ENCODE results near the gene GNG3.
"Not testable (repeated sequence)": the region's sequence is repeated elsewhere in the genome, so short reads cannot be mapped to it uniquely, and the experiment has no call there.

The GNG3 gene

DNA sequence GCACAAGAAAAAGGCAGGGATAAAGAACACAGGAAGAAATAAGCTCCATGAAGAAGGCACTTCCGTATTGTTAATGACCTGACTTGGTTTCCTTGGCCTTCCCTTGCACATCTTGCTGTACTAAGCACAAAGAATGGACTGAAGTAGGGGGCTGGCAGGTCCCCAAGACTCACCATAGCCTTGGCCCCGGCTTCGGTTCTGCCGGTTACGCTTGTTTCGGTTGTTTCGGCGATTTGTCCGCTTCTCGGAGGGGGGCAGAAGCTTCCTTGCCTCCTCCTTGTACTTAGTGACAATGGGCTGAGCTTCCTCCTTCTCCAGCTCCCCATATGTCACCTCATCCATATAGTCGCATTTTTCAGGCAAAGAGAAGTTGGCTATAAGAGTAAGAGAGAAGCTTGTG, 9.3 kb downstream of the GNG3 start:
- DNase-seq (ENCODE audit: low spot score): no peak

DNA sequence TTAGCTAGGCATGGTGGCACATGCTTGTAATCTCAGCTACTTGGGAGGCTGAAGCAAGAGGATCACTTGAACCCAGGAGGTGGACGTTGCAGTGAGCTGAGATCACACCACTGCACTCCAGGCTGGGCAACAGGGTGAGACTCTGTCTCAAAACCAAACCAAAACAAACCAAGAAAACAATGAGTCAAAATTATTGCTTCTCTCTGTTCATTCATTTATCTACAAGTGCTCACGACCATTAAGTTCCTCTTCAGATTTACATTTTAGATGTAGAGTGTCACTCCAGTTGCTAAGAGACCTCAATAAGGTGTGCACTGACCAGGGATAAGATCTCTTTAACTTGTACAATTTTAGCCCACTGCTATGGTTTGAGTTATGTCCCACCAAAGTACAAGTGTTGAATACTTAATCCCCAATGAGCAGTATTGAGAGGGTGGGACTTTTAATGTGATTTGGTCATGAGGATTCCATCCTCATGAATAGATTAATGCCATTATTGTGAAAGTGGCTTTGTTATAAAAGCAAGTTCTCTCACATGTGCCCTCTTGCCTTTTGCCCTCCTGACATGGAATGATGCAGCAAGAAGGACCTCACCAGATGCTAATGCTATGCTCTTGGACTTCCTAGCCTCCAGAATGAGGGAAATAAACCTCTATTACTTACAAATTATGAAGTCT, 12.0 kb downstream of the GNG3 start:
- DNase-seq (ENCODE audit: low spot score): peak; percentile 3

DNA sequence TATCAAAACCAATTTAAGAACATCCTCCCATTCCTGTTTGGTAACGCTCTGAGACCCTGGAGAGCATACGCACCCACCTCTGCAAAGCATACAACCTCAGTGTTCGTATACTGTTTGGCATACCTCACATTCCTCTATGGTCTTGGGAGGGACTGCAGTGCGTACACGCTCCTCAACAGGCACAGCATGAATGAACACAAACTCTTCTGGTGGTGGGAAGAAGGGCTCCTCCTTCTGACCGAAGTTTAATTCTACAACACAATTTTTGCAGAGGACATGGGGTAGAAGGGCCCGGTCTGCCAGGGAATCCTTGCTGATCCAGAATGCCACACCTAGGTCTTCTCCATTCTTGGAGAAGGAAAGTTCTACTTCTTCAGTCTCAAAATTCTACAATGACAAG, 14.5 kb downstream of the GNG3 start:
- peak; percentile 4 for DNase-seq (ENCODE audit: low spot score)

DNA sequence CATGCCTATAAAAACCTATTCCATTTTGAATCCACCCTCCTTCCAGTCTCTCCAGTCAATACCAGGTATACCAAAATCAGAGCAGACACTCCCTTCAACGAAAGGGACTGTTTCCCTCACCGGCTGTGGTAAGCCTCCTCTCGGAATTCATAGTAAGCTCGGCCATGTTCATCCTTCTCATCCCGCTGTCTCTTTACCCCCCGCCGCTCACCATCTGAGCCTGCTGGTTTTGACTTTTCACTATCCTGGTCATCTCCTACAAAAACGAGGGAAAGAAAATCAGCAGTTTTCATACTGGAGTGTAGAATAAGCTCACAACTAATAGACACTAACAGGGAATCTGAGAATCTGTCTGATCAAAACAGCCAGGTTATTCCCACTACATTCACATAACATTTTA, 16.7 kb downstream of the GNG3 start:
- peak; percentile 2 for DNase-seq (ENCODE audit: low spot score)

DNA sequence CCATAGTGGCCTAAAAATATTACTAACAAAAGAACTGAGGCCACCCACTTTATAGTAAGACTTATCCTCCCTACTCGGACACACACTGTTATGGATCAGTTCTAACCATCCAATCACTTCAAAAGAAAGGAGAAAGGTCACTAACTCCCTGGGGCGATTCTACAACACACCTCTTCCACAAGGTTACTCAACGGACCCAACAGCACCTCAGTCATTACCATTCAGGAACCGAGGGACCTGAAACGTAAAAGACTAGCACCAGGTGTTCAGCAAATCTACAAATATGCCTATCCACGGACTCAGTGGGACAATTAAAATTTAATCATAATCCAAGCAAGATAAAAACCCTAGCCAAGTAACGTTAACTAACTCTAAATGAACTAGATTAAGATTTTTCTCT, 18.2 kb downstream of the GNG3 start:
- DNase-seq (ENCODE audit: low spot score): peak; percentile 25

DNA sequence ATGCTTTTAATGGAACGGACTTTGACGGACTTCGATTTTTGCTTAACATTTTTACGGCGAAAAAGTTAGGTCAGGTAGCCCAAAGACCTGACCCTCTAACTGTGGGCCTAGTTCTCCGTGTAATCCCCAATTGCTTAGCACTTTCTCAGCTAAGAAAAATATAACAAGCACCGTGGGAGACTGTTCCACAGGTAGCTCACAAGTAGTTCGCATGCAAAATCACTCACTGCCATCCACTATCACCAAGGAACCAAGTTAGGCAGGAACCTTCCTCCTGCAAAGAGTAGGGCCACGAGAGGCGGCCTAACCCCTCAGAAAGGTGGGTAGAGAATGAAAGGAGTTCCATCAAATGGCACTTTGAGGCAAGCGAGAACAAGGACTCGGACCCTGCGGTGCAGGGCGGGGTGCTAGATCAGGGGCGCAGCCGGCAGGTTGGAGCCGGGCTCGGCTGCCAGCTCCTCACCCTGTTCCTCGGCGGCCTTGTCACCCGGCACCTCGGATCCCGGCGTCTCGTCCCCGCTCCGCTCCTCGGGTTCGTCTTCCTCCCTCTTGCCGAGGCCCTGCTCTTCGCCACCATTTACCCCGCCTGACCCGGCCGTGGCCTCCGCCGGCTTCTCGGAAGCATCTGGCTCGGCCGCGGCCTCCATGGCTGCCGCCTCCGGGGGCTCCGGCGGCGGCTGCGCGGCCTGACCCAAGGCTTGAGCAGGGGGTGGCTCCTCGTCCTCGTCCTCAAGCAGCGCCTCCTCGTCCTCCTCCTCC, 18.9 kb downstream of the GNG3 start:
- no peak for DNase-seq (ENCODE audit: low spot score)

DNA sequence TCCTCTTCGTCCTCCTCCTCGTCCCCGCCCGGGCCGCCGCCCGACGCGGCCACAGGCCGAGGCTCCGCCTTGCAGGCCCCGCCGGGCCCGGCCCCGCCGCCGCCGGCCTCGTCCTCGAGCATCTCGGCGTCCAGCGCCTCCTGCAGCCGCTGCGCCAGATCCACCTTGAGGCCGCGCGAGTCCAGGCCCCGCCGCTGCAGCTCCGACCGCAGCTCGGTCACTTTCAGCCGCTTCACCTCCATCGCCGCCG, 19.4 kb downstream of the GNG3 start:
- DNase-seq (ENCODE audit: low spot score): no peak

DNA sequence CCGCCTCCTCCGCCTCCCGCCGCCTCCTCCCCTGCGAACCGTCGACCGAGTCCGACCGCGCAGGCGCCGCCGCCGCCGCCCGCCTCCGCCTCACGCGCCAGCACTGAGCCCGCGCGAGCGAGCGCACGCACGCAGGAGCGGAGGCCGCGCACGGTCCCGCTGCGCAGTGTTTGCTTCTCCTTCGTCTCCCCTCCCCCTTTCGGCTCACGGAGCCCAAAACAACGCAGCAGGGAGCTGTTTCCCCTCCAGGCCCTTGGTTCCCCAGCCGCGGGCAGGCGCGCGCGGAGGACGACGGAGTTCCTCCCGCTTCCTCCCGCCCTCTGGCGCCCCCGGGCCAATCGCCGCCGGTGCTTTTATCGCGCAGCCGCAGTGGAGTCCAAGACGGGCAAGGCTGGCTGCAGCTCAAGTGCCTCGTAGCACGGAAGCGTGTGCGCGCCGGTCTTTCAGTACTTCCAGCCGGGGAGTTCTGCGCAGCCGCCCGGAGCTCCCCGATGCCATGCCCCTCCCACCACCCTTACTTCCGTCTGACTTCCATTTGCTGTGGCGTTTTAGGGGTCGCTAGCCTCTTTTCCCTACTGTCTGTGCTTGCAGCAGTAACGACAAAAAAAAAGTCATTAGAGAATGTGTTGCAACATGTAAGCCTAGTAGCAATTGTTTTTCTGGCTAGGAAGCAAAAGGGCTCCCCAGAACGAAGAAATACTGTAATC, 19.8 kb downstream of the GNG3 start, which contains the start of gene HNRNPUL2:
HNRNPUL2 (minus strand) TSS at position 293 of the 707 bp plus-strand sequence. CDS start 301 bp downstream, outside the sequence.
- peak; percentile 99 for DNase-seq (ENCODE audit: low spot score)

DNA sequence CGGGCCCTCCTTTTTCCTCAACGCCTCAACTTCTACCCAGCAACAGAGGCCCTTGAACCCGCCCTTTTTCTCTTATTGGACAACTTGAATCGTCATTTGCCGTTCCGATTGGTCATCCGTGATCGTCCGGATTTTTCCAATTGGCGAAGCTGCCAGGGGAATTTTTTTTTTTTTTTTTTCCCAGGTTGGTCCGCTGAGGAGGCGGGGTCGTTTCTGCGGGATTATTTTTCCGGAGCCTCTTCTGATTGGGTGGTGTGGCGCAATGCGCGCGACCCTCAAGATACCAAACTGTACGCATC, 20.3 kb downstream of the GNG3 start:
- peak; percentile 98 for DNase-seq (ENCODE audit: low spot score)

DNA sequence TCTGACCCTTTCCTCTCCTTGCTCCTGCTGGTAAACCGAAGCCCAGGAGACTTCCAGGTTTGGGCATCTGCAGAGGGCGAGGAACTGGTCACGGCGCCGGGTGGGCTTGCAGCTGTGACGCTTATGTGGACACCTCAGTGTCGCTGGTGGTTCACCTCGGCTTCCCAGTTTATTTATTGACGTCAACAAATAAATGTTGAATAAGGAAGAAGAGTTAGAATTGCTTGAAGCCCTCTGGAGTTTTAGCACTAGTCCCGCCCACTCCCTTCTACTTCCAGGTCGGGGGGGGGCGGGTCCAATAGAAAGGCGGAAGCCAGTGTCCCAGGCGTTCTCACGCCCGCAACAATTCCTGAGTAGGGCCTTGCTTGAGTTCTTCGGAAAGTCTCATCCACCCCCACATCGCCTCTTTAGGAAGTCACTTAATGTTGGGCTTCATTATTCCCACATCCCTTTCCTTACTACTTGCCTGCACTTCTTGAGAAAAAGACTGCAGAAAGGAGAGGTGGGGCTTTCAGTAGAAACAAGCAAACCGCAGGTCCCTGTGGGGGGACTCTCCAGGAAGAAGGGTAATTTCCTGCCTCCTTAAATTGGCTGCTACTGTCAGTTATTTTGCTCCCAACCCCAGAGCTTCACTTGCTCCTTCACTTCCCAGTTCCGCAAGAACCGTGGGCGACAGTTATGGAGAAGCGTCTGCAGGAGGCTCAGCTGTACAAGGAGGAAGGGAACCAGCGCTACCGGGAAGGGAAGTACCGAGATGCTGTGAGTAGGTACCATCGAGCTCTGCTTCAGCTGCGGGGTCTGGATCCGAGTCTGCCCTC, 20.9 kb downstream of the GNG3 start, which contains the start of gene TTC9C:
TTC9C (plus strand) TSS at position 316 of the 818 bp plus-strand sequence; CDS start at position 679, 363 bp downstream.
- DNase-seq (ENCODE audit: low spot score): peak; percentile 88

DNA sequence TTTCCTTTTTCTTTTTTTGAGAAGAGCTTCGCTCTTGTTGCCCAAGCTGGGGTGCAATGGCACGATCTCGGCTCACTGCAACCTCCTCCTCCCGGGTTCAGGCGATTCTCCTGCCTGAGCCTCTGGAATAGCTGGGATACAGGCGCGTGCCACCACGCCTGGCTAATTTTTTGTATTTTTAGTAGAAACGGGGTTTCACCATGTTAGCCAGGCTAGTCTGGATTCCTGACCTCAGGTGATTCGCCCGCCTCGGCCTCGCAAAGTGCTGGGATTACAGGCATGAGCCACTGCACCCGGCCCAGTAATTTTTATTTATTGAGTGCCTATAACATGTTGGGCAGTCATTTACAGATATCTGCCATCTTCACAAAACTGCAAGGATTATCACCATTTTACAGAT, 22.6 kb downstream of the GNG3 start:
- DNase-seq (ENCODE audit: low spot score): not testable (repeated sequence)

DNA sequence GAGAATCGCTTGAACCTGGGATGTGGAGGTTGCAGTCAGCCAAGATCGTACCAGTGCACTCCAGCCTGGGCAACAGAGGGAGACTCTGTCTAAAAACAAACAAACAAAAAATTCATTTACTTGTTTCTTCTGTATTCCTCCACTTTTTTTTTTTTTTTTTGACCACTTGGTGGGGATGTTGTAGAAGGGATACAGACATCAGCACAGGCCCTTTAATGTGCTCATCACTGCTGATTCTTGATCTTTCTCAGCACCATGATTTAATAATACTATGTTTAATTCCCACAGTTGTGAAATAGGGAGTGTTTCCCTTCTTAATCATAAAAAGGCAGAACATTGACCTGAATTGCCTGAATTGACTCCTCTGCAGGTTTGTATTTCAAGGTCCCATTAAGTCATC, 25.4 kb downstream of the GNG3 start:
- DNase-seq (ENCODE audit: low spot score): peak; percentile 56

DNA sequence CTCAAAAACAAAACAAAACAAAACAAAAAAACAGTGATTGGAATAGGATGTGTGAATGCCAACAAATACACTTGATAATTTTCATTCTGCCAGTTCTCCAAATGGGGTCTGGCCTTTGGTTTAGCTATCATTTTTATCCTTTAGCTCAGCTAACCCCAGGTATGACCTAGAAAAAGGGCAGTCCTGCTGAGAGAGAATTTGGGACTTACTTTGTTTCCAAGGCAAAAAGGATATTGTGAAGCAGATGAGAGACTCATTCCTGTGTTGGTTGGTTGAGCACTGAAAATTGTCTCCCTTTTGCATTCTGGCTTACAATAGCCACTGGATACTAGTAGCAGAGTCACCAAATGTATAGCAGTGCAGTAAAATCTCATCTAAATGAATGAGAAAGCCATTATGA, 29.7 kb downstream of the GNG3 start:
- no peak for DNase-seq (ENCODE audit: low spot score)

DNA sequence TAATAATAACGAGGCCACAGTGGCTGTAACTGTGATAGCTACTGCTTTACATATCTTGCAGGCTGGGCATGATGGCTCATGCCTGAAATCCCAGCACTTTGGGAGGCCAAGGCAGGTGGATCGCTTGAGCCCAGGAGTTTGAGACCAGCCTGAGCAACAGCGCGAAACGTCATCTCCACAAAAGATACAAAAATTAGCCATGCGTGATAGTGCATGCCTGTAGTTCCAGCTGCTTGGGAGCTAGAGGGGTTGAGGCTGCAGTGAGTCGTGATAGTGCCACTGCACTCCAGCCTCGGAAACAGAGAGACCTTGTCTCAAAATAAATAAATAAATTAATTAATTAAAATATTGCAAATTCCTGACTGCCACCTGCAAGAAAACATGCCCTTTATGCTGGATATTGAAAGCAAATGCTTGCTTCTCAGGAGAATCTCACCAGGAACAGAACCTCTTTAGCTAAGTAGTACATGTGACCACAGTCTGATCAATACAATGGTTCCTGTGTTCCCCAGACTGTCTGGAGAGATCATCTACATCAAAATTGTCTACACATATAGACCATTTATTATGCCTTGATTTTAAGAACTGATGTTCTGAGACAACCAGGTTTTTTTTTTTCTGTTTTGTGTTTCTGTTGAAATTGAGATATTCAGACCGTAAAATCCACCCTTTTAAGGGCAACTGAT, 40.1 kb downstream of the GNG3 start:
- DNase-seq (ENCODE audit: low spot score): no peak

DNA sequence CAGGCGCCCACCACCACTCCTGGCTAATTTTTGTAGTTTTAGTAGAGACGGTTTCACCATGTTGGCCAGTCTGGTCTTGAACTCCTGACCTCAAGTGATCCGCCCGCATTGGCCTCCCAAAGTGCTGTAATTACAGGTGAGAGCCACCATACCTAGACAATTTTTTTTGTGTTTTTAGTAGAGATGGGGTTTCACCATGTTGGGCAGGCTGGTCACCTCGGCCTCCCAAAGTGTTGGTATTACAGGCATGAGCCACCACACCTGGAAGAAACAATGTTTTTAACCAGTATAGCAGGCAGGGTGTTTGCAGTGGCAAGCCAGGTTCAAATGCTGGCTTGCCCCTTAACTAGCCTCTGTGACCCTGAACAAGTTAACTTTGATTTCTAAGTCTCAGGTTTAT, 42.5 kb downstream of the GNG3 start:
- DNase-seq (ENCODE audit: low spot score): not testable (repeated sequence)

DNA sequence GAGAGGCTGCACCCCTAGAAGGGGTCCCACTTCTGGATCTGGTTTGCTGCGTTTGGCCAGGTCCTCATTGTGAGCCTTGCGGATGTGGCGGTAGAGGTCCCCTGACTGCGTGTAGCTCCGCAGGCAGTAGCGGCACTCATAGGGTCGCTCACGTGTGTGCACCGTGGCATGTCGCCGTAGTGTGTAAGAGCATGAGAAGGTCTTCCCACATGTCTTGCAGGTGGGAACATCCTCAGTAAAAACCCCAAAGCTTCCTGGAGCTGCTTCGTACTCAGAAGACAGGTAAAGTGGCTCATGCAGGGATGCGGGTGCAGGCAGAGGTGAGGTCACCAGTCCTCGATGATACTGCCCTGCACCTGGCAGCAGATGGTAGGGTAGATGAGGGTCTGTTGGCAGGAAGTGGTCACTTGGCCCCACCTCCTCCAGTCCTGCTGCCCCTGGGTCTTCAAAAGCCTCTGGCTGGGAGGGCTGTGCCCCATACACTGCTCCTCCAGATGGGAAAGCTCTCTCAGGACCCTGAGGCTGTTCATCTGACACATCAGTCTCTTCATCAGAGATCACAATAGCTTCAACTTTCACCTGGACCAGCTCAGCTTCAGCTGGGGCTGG, 44.8 kb downstream of the GNG3 start:
- peak; percentile 4 for DNase-seq (ENCODE audit: low spot score)

DNA sequence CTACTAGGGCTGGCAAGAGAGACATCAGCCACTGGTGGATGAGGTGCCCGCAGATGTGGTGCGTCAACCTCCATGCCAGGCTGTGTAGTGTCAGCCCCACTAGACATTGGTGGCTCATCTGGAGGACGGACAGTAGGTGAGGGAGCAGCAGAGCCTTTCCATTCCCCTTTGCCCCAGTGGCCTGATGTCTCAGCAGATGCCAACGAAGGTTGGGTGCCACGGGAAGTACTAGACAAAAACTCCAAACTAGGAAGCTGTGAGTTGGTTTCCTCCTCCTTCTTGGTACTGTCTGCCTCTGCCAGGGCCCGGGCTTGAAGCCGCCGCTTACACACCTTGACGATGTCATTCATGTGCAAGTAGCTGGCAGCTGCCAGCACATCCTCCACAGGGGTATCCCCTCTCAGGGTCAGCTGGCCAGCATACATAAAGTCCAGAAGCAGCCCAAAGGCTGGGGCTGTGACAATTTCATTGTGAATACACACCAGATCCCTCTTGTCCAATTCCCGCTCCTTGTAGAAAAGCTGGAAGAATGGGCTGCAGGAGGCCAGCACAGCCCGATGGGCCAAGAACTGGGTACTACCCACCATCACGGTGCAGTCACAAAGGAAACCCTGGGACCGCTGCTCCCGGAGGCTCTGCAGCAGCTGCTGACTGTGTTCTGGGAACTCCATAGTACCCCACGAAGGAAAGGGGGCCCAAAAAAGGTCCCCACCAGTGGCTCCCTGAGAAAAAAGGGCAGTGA, 45.7 kb downstream of the GNG3 start:
- peak; percentile 4 for DNase-seq (ENCODE audit: low spot score)

DNA sequence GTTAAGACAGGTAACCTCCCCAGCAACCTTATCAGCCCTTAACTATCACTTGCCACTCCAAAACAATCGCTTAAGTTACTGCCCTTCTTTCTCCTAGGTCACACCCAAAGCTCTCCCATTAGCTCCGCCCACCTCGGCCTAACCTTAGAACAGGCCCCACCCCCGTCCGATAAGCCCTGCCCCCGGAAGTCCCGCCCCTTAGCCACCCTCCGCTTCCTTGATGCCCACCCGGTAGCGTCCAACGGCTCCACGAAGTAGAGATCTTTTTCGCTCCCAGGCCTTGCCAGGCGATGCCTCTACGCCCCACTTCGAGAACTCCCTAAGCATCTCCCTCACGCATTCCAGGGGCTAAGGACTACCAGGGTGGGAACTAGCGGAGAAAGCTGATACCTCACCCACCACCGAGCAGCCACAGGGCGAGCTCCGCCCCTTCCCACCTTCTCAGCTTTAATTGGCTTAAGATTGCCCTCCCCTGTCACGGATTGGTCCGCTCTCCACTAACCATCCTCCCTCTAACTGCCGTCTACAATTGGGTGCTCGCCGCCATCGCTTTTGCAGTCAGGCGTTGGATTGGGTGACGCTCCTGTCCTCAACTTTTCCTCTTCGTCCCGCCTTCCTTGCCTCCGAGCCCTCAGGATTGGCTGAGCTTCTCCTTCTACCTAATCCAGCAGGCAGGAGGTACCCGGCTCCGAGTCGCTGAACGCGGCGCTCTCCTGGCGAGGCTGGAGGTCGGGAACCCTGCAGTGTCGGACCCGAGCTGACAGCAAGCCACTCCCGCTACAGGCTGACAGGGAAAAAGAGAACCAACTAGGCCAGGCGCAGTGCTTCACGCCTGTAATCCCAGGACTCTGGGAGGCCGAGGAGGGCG, 46.5 kb downstream of the GNG3 start, which contains the start of gene ZBTB3:
ZBTB3 (minus strand) TSS at position 425 of the 868 bp plus-strand sequence. CDS start 496 bp downstream, outside the sequence.
- DNase-seq (ENCODE audit: low spot score): peak; percentile 99

DNA sequence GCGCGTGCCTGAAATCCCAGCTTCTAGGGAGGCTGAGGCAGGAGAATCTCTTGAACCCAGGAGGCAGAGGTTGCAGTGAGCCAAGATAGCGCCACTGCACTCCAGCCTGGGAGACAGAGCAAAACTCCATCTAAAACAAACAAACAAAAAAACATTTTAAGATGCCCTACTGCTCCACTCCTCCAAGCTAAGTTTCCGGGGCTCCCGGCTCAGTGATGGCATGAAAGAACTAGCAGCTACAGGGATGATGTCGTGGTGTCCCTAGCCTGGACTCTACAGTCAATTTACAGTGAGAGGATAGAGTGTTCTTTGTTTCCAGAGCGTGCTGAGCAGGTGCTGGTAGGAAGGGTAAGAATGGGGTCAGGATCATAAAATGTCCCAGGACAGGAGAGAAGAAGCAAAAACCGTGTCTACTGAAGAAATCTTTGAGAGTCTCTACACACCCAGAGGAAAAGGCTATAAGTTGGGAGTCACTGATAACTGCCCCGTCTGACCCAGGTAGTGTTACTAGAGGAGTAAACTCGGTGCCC, 47.7 kb downstream of the GNG3 start:
- DNase-seq (ENCODE audit: low spot score): peak; percentile 3

Data from hematopoietic multipotent progenitor cell treated with erythropoietin and hydrocortisone succinate and interleukin-3 and kit ligand, for 17 days (in vitro differentiated cells).